GM13976 (cell line): ENCODE results near the gene TIMELESS.

Experiments used
- DNase-seq: peaks from one replicate; pipeline ENCODE4 v3.0.0; 2012; ENCODE audit warnings: low spot score
- CTCF ChIP-seq: IDR thresholded peaks from 2 replicates; pipeline ENCODE4 v1.5.1; 2012; ENCODE audit warnings: borderline replicate concordance, mild to moderate bottlenecking; ENCODE audit not compliant: insufficient read depth; ENCODE audit errors: extremely low read depth, missing control alignments, control extremely low read depth
- in situ Hi-C: fragments of 300-500 bp; cut with MboI; formaldehyde crosslinking; loops from one replicate; pipeline ENCODE4 v1.12.0; 2022; ENCODE audit warnings: low sequenced_read_pairs, mixed read lengths, inconsistent platforms; ENCODE audit not compliant: unreplicated experiment

TIMELESS gene

DNA sequence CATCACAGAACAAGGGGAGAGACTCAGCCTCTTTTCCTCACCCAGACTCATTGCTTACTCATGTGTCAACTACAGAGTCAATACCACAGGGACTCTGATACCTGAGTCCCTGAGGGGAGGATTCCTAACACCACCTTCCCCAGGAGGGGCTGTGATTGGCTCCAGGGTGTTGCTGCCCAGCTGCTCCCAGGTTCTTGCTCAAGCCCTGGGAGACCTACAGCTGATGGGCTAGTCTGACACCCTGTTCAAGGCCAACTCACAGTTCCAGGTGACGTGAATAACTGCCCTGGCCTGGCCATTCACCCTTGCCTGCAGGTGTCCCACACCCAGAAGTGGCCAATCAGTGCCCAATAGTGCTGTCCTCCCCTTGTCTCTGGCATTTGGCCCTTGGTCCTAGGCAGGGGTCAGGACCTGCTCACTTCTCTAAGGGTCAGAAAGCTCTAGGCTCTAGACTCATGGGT, 27.8 kb upstream of the TIMELESS start:
- DNase-seq: no peak
- TF ChIP-seq CTCF: no peak
- in situ Hi-C loops: no loop called here

DNA sequence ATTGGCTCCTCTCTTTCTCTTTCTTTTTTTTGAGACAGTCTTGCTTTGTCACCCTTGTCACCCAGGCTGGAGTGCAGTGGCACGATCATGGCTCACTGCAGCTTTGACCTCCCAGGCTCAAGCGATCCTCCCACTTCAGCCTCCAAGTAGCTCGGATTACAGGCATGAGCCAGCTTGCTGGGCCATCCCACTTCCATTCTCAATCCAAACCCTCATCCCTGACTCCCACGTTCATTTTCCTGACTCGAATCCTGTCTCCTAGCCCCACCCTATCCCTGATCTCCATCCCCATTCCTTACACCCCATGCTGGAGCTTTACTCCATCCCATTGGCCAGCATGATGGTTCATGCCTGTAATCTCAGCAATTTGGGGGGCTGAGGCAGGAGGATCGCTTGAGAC, 26.9 kb upstream of the TIMELESS start:
- no peak for DNase-seq
- in situ Hi-C loops: no loop called here
- no peak for TF ChIP-seq CTCF

GRCh38 chr12:56474389-56474788, 25.2 kb upstream of the TIMELESS start:
- DNase-seq: no peak
- TF ChIP-seq CTCF: no peak
- in situ Hi-C loops: loop anchor here (25.0 kb wide), 1 partner anchor 262 kb away; the partner anchor contains the start of genes NABP2 and RNF41

DNA sequence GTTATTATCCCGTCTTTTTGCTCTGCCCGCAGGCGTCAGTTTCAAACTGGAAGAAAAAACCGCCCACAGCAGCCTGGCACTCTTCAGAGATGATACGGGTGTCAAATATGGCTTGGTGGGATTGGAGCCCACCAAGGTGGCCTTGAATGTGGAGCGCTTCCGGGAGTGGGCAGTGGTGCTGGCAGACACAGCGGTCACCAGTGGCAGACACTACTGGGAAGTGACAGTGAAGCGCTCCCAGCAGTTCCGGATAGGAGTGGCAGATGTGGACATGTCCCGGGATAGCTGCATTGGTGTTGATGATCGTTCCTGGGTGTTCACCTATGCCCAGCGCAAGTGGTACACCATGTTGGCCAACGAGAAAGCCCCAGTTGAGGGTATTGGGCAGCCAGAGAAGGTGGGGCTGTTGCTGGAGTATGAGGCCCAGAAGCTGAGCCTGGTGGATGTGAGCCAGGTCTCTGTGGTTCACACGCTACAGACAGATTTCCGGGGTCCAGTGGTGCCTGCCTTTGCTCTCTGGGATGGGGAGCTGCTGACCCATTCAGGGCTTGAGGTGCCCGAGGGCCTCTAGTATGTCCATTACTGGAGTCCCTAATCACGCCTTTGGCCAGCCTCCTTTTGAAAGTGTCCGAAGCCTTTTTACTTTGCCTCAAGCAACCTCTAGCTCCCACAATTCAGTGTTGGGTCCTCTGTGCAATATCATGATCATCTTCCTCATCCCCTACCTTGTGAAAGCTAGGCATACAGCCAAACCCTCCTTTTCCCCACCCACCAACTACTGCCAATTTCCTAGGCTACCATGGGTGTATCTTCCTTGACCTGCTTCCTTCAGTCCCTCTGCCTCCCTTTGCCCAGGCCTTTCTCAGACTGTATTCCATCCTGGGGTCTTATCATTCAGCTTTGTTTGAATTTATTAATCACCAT, 20.0 kb upstream of the TIMELESS start:
- in situ Hi-C loops: loop anchor here (10.0 to 25.0 kb wide), 2 partner anchors 154 to 257 kb away; partner anchors contain the start of genes CNPY2, NABP2 and RNF41
- no peak for TF ChIP-seq CTCF
- DNase-seq: no peak

DNA sequence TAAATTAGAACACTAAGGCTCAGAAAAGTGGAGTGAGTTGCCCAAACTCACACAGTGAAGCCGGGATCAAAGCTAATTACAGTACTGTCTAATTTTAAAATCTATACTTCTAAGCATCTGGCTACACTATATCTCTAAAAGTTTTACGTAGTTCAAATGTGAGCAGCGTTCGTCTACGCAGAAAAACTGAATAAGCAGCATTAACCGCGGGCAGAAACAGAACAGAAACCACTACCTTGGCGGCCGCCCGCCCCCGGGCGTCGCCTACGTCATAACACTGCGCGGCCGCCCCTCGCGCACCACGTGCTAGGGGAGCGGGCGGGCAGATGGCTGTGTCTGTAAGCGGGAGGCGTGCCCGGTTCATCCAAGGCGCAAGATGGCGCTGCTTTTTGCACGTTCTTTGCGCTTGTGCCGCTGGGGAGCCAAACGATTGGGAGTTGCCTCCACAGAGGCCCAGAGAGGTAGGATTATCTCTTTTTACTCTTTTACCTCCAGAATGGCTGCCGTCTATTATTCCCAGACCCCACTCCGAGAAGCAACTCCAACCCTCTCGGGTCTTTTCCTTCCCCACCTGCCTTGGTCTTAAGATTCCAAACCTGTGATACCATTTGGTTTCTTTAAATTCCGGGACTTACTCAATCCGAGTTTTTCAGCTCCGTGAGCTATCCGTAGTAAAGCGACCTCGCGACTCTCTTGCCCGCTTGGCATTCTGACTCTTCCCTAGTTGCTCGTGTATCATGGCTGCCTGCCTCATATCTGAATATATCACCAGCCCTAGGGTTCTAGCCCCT, 19.2 kb upstream of the TIMELESS start, which contains the start of gene SPRYD4:
TSS of gene SPRYD4 (plus strand) at position 363 of the 791 bp plus-strand sequence. CDS start at position 377, 14 bp downstream.
- peak; percentile 64 for TF ChIP-seq CTCF
- in situ Hi-C loops: loop anchor here (10.0 to 25.0 kb wide), 2 partner anchors 154 to 256 kb away; partner anchors contain the start of genes CNPY2, NABP2 and RNF41
- peak; percentile 96 for DNase-seq

- DNase-seq: no peak
- in situ Hi-C loops: loop anchor here (10.0 to 25.0 kb wide), 2 partner anchors 148 to 250 kb away; partner anchors contain the start of genes CNPY2, NABP2 and RNF41
- TF ChIP-seq CTCF: no peak
Observed at GRCh38 chr12:56462565-56462964, 13.3 kb upstream of the TIMELESS start.
